Choroid plexus epithelial cell (primary cell): ENCODE results near the gene PTK6.

ENCODE experiments used
- DNase-seq: peaks from one replicate; pipeline ENCODE4 v3.0.0-alpha.2; 2010; ENCODE audit warnings: low read depth
- H3K4me3 ChIP-seq: 2 replicates; pipeline ENCODE4 v1.5.1; 2011; ENCODE audit warnings: low read depth, mild to moderate bottlenecking, control low read depth, low read length, moderate library complexity
- TF ChIP-seq, protein P1 (sequence below): conservative IDR thresholded peaks from 2 replicates; pipeline ENCODE4 v1.5.1; 2011; ENCODE audit warnings: low read depth, mild to moderate bottlenecking, control low read depth, inconsistent platforms, low read length, moderate library complexity

The PTK6 gene

DNA sequence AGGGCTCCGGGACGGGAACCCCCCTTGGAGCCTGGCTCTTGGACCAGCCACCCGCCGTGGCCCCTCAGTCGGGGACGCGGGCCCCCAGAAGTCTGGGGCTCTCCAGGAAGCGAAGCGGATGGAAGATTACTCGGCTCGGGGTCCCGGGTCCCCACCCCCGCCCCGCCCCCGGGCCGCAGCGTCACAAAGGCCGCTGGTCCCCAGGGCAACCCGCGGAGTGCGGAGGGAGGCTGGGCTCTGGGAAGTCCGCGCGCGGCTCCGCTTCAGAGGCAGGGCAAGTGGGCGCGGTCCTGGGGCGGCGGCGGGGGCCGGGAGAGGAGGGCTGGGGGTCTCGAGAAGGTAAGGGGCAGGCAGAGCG, 16.7 kb upstream of the PTK6 start, which contains the start of gene FNDC11:
FNDC11 (plus strand) TSS at position 227 of the 358 bp plus-strand sequence. CDS start 1,505 bp downstream, outside the sequence.
- TF ChIP-seq, protein P1, sequence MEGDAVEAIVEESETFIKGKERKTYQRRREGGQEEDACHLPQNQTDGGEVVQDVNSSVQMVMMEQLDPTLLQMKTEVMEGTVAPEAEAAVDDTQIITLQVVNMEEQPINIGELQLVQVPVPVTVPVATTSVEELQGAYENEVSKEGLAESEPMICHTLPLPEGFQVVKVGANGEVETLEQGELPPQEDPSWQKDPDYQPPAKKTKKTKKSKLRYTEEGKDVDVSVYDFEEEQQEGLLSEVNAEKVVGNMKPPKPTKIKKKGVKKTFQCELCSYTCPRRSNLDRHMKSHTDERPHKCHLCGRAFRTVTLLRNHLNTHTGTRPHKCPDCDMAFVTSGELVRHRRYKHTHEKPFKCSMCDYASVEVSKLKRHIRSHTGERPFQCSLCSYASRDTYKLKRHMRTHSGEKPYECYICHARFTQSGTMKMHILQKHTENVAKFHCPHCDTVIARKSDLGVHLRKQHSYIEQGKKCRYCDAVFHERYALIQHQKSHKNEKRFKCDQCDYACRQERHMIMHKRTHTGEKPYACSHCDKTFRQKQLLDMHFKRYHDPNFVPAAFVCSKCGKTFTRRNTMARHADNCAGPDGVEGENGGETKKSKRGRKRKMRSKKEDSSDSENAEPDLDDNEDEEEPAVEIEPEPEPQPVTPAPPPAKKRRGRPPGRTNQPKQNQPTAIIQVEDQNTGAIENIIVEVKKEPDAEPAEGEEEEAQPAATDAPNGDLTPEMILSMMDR: no peak
- no peak for DNase-seq
- H3K4me3 ChIP-seq: peak within 1 kb of the TSS; percentile 56

DNA sequence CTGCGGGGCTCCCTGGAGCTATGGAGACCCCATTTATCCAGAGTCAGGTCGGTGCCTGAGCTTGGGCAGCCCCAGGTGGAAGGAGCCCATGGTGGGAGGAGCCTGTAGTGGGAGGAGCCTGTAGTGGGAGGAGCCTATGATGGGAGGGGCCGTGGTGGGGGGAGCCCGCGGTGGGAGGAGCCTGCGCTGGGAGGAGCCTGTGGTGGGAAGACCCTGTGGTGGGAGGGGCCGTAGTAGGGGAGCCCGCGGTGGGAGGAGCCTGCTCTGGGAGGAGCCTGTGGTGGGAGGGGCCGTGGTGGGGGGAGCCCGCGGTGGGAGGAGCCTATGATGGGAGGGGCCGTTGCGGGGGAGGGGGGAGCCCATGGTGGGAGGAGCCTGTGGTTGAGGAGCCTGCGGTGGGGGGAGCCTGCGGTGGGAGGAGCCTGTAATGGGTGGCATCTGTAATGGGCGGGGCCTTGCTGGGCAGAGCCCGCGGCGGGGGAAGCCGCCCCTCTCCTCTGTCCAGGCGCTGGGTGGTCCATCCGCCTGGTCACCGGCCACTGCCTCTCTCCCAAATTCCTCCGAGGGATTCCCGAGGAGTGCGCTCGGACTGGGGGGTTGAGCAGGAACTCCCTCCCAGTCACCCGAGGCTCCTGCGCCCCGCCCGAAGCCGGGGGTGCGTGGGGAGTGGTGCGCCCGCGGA, 16.2 kb upstream of the PTK6 start:
- DNase-seq: peak; percentile 85
- peak overlapping the region; percentile 56 for H3K4me3 ChIP-seq
- TF ChIP-seq, protein P1: no peak

DNA sequence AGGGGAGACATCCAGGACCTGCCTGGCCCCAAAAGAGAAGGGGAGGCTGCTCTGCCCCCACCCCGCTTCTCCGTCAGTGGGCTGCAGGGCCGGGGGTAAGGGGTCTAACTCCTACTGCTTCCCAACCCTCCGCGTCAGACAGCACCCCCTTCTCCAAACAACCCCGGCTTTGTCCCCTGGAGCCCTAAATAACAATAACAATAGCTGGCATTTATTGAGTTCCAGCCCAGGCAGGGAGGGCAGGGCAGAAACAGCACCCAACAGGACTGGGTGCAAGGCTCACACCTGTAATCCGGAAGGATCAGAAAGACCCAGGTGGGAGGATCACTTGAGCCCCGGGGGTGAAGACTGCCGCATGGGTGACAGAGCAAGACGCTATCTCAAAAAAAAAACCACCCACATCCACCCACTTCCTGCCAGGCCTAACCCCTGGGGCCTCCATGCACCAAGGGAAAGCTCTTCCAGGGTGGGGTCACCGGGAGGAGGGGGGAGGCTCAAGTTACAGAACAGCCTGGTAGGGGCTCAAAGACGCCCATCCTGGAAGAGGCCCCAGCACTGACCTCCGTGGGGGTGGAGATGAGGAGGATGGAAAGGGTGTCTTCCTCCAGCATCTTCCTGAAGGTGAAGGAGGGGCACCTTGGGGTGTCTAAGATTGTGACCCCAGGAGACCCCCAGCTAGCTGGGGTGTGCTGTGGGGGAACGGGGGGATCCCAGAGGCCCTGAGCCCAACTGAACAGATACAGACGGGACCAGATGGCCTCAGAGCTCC, 15.5 kb upstream of the PTK6 start:
- DNase-seq: no peak
- TF ChIP-seq, protein P1: no peak
- no peak overlapping the region for H3K4me3 ChIP-seq

DNA sequence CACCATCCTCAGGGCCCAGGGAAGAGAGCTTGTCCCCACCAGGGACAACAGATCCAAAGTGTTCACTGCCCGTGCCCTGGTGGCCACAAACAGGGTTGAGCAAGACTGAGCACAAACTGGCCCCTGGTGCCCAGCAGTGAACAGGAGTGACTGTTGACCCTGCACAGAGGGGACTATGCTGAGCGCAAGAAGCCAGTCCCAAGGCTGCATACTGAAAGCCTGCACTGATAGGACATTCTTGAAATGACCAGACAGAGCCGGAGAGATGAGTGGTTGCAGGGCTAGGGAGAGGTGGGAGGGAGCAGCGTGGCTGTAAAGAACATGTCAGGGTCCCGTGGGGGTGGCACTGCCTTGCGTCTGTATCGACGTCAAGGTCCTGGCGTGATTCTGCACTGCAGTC, 13.9 kb upstream of the PTK6 start:
- no peak for DNase-seq
- TF ChIP-seq, protein P1: no peak
- no peak overlapping the region for H3K4me3 ChIP-seq

DNA sequence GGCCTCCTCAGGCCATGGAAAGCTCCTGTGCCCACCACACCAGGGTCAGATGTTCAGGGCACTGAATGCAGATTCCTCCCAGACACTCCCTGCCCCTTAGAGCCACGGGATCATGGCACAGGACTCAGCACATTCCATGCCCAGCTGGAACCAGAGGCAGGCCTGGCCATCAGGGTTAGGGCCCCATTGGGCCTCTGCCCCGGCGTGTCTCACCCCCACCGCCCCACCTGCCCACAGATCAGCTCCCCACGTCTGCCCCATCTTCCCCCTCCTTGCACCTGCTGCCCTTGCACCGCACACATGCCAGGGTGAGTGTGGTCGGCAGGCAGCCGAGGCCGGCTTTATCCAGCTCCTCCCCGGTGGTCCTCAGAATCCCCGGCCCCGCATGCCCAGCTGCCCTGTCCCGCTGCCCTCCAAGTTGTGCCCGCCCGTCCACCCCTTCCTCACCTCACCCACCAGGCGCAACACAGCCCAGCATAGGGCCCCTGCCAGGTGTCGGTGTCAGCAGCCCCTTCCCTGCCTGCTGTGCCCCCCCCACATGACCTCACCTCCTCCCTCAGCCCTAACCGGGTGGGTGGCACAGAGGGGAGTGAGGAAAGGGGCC, 12.6 kb upstream of the PTK6 start:
- H3K4me3 ChIP-seq: no peak overlapping the region
- TF ChIP-seq, protein P1: no peak
- no peak for DNase-seq

DNA sequence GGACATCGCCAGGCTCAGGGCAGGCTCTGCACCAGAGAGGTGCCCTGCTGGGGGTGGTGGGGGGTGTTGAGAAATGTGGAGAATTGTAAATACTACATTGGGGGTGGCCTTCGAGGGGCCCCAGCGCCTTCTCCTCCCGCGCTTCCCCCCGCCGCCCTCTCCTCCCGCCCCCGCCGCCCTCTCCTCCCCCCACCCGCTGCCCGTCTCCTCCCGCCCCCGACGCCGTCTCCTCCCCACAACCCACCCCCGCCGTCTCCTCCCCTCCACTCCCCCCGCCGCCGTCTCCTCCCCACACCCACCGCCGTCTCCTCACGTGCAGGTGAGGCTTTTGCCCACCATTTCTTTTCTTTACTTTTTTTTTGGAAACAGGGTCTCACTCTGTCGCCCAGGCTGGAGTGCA, 11.8 kb upstream of the PTK6 start:
- H3K4me3 ChIP-seq: no peak overlapping the region
- TF ChIP-seq, protein P1: no peak
- DNase-seq: no peak
